Vagina (tissue), 2 donors: Measurements from ENCODE around the gene NXPH3. TPM values are rescaled to one million over a fixed set of nuclear protein-coding genes. Genes with fewer than 3 reads are reported as not detected.

ENCODE experiments used
- DNase-seq, 2 donors: peaks; one replicate each; pipeline ENCODE4 v3.0.0-alpha.2; 2017; ENCODE audit errors: extremely low spot score in 2 of 2
- H3K27ac ChIP-seq: fragments of 200-600 bp; sonication (generic); one replicate; pipeline ENCODE4 v1.5.1; 2019
- H3K27me3 ChIP-seq: fragments of 200-600 bp; sonication (generic); one replicate; pipeline ENCODE4 v1.5.1; 2019
- H3K36me3 ChIP-seq, 2 donors: fragments of 200-600 bp; sonication (generic); one replicate each; pipeline ENCODE4 v1.5.1; 2017 to 2019
- H3K4me1 ChIP-seq: fragments of 200-600 bp; sonication (generic); one replicate; pipeline ENCODE4 v1.5.1; 2019
- H3K4me3 ChIP-seq, 2 donors: fragments of 200-600 bp; sonication (generic); 1 replicate in 1 of 2; 2 replicates in 1 of 2; pipeline ENCODE4 v1.5.1; 2016 to 2019
- H3K9me3 ChIP-seq: fragments of 200-600 bp; sonication (generic); one replicate; pipeline ENCODE4 v1.5.1; 2019
- CTCF ChIP-seq, 3 experiments: fragments of 450-650 bp in 2 of 3; fragments of 200-600 bp in 1 of 3; sonication (generic) in 1 of 3; IDR thresholded peaks; one replicate each; pipeline ENCODE4 v1.5.1; 2017 to 2019; ENCODE audit warnings: antibody characterized with exemption in 3 of 3, mild to moderate bottlenecking in 2 of 3, moderate library complexity in 2 of 3
- POLR2A ChIP-seq, 2 donors: fragments of 450-650 bp; IDR thresholded peaks; one replicate each; pipeline ENCODE4 v1.6.1; 2017; ENCODE audit warnings: antibody characterized with exemption in 2 of 2, mild to moderate bottlenecking in 2 of 2, moderate library complexity in 2 of 2
- POLR2AphosphoS5 ChIP-seq, 2 donors: sonication (generic); formaldehyde crosslinking; IDR thresholded peaks; one replicate each; pipeline ENCODE4 v1.9.0; 2017; ENCODE audit warnings: antibody characterized with exemption in 2 of 2, mild to moderate bottlenecking in 2 of 2, low read depth in 1 of 2; ENCODE audit not compliant: insufficient read depth in 1 of 2
- intact Hi-C: fragments of 100-400 bp; cut with DNase I; formaldehyde crosslinking; loops from one replicate; pipeline ENCODE4 v1.15.1; 2023
- total RNA-seq: library from RNA; depleted of rRNA; stranded (reverse); fragments of >200 nt; gene quantifications from one replicate; pipeline ENCODE4 v1.2.3, GENCODE V29; 2016

Gene NXPH3
- total RNA-seq, 1 donor from 2014 or later = 18.4 TPM

GRCh38 chr17:49551221-49552069 is 24.2 kb upstream of the NXPH3 start:
- H3K27me3 ChIP-seq = no peaks in the 10 kb centered on the region
- H3K36me3 ChIP-seq = no peaks in the 10 kb centered on the region
- DNase-seq = peak in 1 of 2 donors; percentile 65
- H3K4me1 ChIP-seq = peaks cover 21% of the 10 kb centered on the region
- H3K27ac ChIP-seq = no peak overlapping the region
- H3K4me3 ChIP-seq = no peak overlapping the region
- intact Hi-C loops = loop anchor here (10.0 kb wide), 3 partner anchors 147 to 443 kb away; partner anchors contain the start of gene DLX3
- TF ChIP-seq CTCF (IDR thresholded peaks at IDR 0.05) (no peak), POLR2A (IDR thresholded peaks at IDR 0.05) (no peak), POLR2AphosphoS5 (IDR thresholded peaks at IDR 0.05; ENCODE audit: insufficient read depth in 1 of 2, low read depth in 1 of 2) (no peak)
- H3K9me3 ChIP-seq = no peaks in the 10 kb centered on the region

- Histone ChIP-seq H3K36me3 (no peaks in the 10 kb centered on the region), H3K27me3 (no peaks in the 10 kb centered on the region), H3K27ac (no peak overlapping the region), H3K9me3 (no peaks in the 10 kb centered on the region), H3K4me1 (peaks cover 22% of the 10 kb centered on the region), H3K4me3 (no peak overlapping the region)
- DNase-seq = peak in 1 of 2 donors; percentile 84
- TF ChIP-seq POLR2A (IDR thresholded peaks at IDR 0.05) (no peak), POLR2AphosphoS5 (IDR thresholded peaks at IDR 0.05; ENCODE audit: insufficient read depth in 1 of 2, low read depth in 1 of 2) (no peak), CTCF (IDR thresholded peaks at IDR 0.05) (no peak)
- intact Hi-C loops = loop anchor here (10.0 kb wide), 3 partner anchors 147 to 443 kb away; partner anchors contain the start of gene DLX3
These were observed 23.5 kb upstream of the NXPH3 start for GRCh38 chr17:49552070-49552751.

GRCh38 chr17:49553676-49554335 is 21.9 kb upstream of the NXPH3 start:
- intact Hi-C loops = loop anchor here (10.0 kb wide), 3 partner anchors 149 to 441 kb away; partner anchors contain the start of gene DLX3
- peaks cover 17% of the 10 kb centered on the region for H3K4me1 ChIP-seq
- H3K27me3 ChIP-seq = no peaks in the 10 kb centered on the region
- no peaks in the 10 kb centered on the region for H3K36me3 ChIP-seq
- TF ChIP-seq POLR2AphosphoS5 (IDR thresholded peaks at IDR 0.05; ENCODE audit: insufficient read depth in 1 of 2, low read depth in 1 of 2) (no peak), POLR2A (IDR thresholded peaks at IDR 0.05) (no peak), CTCF (IDR thresholded peaks at IDR 0.05) (no peak)
- H3K4me3 ChIP-seq = no peak overlapping the region
- H3K27ac ChIP-seq = no peak overlapping the region
- no peak for DNase-seq
- H3K9me3 ChIP-seq = no peaks in the 10 kb centered on the region

- Histone ChIP-seq H3K4me1 (peaks cover 17% of the 10 kb centered on the region), H3K36me3 (no peaks in the 10 kb centered on the region), H3K9me3 (no peaks in the 10 kb centered on the region), H3K27me3 (no peaks in the 10 kb centered on the region), H3K27ac (no peak overlapping the region), H3K4me3 (no peak overlapping the region)
- DNase-seq = peak in 1 of 2 donors; percentile 83
- TF ChIP-seq POLR2AphosphoS5 (IDR thresholded peaks at IDR 0.05; ENCODE audit: insufficient read depth in 1 of 2, low read depth in 1 of 2) (no peak), POLR2A (IDR thresholded peaks at IDR 0.05) (no peak), CTCF (IDR thresholded peaks at IDR 0.05) (no peak)
- intact Hi-C loops = loop anchor here (5.0 to 10.0 kb wide), 4 partner anchors 123 to 440 kb away; partner anchors contain the start of gene DLX3
These were observed 20.8 kb upstream of the NXPH3 start for GRCh38 chr17:49554694-49555494.
